K562 (cell line): ENCODE data around the gene ARHGEF4. TPM values are rescaled to one million over a fixed set of nuclear protein-coding genes. Genes with fewer than 3 reads are reported as not detected.

Experiments used
- ATAC-seq: fragments of 200-7000 bp; cut with Tn5 transposase; 3 replicates; pipeline ENCODE4 v1.9.1; 2020; ENCODE audit warnings: moderate library complexity
- BruUV-seq: library from RNA; stranded (reverse); fragments of 400-500 nt; replicated peaks from 2 replicates; lab custom pipeline; 2021; lab: Mats Ljungman, UMichigan
- CTCF ChIA-PET: fragments of 300-600 bp; formaldehyde crosslinking; extraction: SDS; loops from one replicate; lab custom pipeline; 2021; ENCODE audit warnings: low intra/inter-chr PET ratio; lab: Yijun Ruan, JAX
- POLR2A ChIA-PET: fragments of 300-600, 350-650 bp; sonication (Branson Sonifier 250); formaldehyde crosslinking; extraction: SDS; loops from one replicate; lab custom pipeline; 2021; ENCODE audit warnings: antibody characterized with exemption, inconsistent platforms; lab: Yijun Ruan, JAX
- DNase-seq, 4 experiments: peaks; one replicate each; pipeline versions ENCODE4 v3.0.0 to v3.0.0-alpha.2; 2011 to 2018; ENCODE audit warnings: low spot score in 3 of 4, mixed read lengths in 3 of 4; ENCODE audit errors: extremely low read depth in 1 of 4
- FAIRE-seq: peaks from 2 replicates; lab custom pipeline; 2011; peaks lifted over from hg19 to GRCh38; lab: Jason Lieb, UNC
- H2AFZ ChIP-seq: 2 replicates; pipeline ENCODE4 v1.6.0; 2011; ENCODE audit warnings: low read depth, low read length, control low read depth, inconsistent platforms
- H3K27ac ChIP-seq: fragments of 200-600 bp; 3 replicates; pipeline ENCODE4 v1.8.0; 2011; ENCODE audit warnings: low read depth, mild to moderate bottlenecking, control low read depth, inconsistent platforms, low read length, moderate library complexity, mixed read lengths; ENCODE audit errors: extremely low read depth
- H3K27me3 ChIP-seq, 2 experiments: fragments of 300-600 bp in 1 of 2; 2 replicates in 1 of 2; 3 replicates in 1 of 2; pipeline versions ENCODE4 v1.6.0 to v1.8.0; 2011; ENCODE audit warnings: inconsistent platforms in 2 of 2, low read length in 2 of 2, mild to moderate bottlenecking in 1 of 2, mixed read lengths in 1 of 2, moderate library complexity in 1 of 2; ENCODE audit not compliant: control insufficient read depth in 2 of 2, insufficient read depth in 2 of 2
- H3K36me3 ChIP-seq: fragments of 300-600 bp; 3 replicates; pipeline ENCODE4 v1.8.0; 2011; ENCODE audit warnings: mild to moderate bottlenecking, low read length, inconsistent platforms; ENCODE audit not compliant: control insufficient read depth, insufficient read depth
- H3K4me1 ChIP-seq, 2 experiments: fragments of 200-600 bp in 1 of 2; replicated peaks in 1 of 2; 2 replicates in 1 of 2; 3 replicates in 1 of 2; pipeline versions ENCODE4 v1.5.1 to v1.8.0; 2011; ENCODE audit warnings: inconsistent platforms in 2 of 2, low read length in 2 of 2, mild to moderate bottlenecking in 1 of 2, mixed read lengths in 1 of 2, moderate library complexity in 1 of 2; ENCODE audit not compliant: control insufficient read depth in 2 of 2, insufficient read depth in 2 of 2
- H3K4me2 ChIP-seq: 2 replicates; pipeline ENCODE4 v1.6.1; 2011; ENCODE audit warnings: low read length, control low read depth, inconsistent platforms, mixed read lengths; ENCODE audit not compliant: insufficient read depth
- H3K4me3 ChIP-seq: fragments of 200-600 bp; sonication (generic), shearing (Covaris generic); 2 replicates; pipeline ENCODE4 v1.5.1; 2016; ENCODE audit warnings: control low read depth, inconsistent platforms
- H3K79me2 ChIP-seq: fragments of 200-600 bp; 3 replicates; pipeline ENCODE4 v1.8.0; 2011; ENCODE audit warnings: low read length, inconsistent platforms; ENCODE audit not compliant: control insufficient read depth, insufficient read depth
- H3K9ac ChIP-seq, 2 experiments: 2 replicates each; pipeline versions ENCODE4 v1.6.0 to v1.6.1; 2011; ENCODE audit warnings: low read depth in 2 of 2, low read length in 2 of 2, control low read depth in 1 of 2, inconsistent platforms in 1 of 2, mild to moderate bottlenecking in 1 of 2, mixed read lengths in 1 of 2; ENCODE audit not compliant: insufficient read depth in 1 of 2
- H3K9me1 ChIP-seq: one replicate; pipeline ENCODE4 v1.6.0; 2011; ENCODE audit warnings: inconsistent platforms, mild to moderate bottlenecking, low read length, moderate library complexity; ENCODE audit not compliant: control insufficient read depth, insufficient read depth
- H3K9me3 ChIP-seq: replicated peaks from 2 replicates; pipeline ENCODE4 v1.5.1; 2011; ENCODE audit warnings: low read depth, low read length, inconsistent platforms; ENCODE audit not compliant: control insufficient read depth, insufficient read depth
- H4K20me1 ChIP-seq: replicated peaks from 2 replicates; pipeline ENCODE4 v1.6.1; 2011; ENCODE audit warnings: low read length, inconsistent platforms, mixed read lengths; ENCODE audit not compliant: control insufficient read depth, insufficient read depth
- CBFB ChIP-seq: sonication (generic); formaldehyde crosslinking; IDR thresholded peaks from 2 replicates; pipeline ENCODE4 v1.4.0; 2020; ENCODE audit warnings: mild to moderate bottlenecking, missing genetic modification reagents
- CTCF ChIP-seq, 3 experiments: IDR thresholded peaks in 2 of 3; conservative IDR thresholded peaks in 1 of 3; 2 replicates each; pipeline ENCODE4 v1.5.1; 2011 to 2012; ENCODE audit warnings: low read length in 3 of 3, mild to moderate bottlenecking in 3 of 3, control low read depth in 2 of 3, improper control_type of control experiment in 1 of 3, inconsistent platforms in 1 of 3, low read depth in 1 of 3, mixed read lengths in 1 of 3, moderate library complexity in 1 of 3; ENCODE audit not compliant: insufficient read depth in 2 of 3
- DDX20 ChIP-seq: fragments of 450-650 bp; IDR thresholded peaks from 2 replicates; pipeline ENCODE4 v1.6.1; 2016; ENCODE audit warnings: missing genetic modification characterization, low read depth, mild to moderate bottlenecking, missing compliant biosample characterization, moderate library complexity
- HDGF ChIP-seq: fragments of 450-650 bp; IDR thresholded peaks from 2 replicates; pipeline ENCODE4 v1.6.1; 2016
- SIRT6 ChIP-seq: IDR thresholded peaks from one replicate; pipeline ENCODE4 v1.6.1; 2012; ENCODE audit warnings: low read depth, mild to moderate bottlenecking, control low read depth, inconsistent platforms, low read length, moderate library complexity
- SIX5 ChIP-seq, 2 experiments: IDR thresholded peaks; 2 replicates each; pipeline ENCODE4 v1.6.1; 2011; ENCODE audit warnings: low read length in 2 of 2, borderline replicate concordance in 1 of 2, low read depth in 1 of 2, mild to moderate bottlenecking in 1 of 2, moderate library complexity in 1 of 2; ENCODE audit not compliant: insufficient read depth in 1 of 2
- ZNF121 ChIP-seq: sonication (generic); formaldehyde crosslinking; conservative IDR thresholded peaks from 2 replicates; pipeline ENCODE4 v1.8.0; 2022; ENCODE audit warnings: missing genetic modification reagents
- ZNF644 ChIP-seq: fragments of 200-800 bp; sonication (Bioruptor generic); IDR thresholded peaks from 2 replicates; pipeline ENCODE4 v1.6.1; 2016; ENCODE audit warnings: low read depth, missing genetic modification characterization, missing compliant biosample characterization
- WGBS: fragments of 100-300 bp; shearing (Covaris generic); methylation state at CpG from one replicate; pipeline ENCODE4 v1.1.6; 2016; ENCODE audit warnings: low coverage, mixed read lengths; ENCODE audit not compliant: insufficient coverage; ENCODE audit errors: missing lambda C conversion rate; 5-methylcytosine and 5-hydroxymethylcytosine counted together
- in situ Hi-C: fragments of 300-500 bp; cut with MboI; formaldehyde crosslinking; loops from 4 replicates; pipeline ENCODE4 v1.15.0; 2018; ENCODE audit warnings: inconsistent platforms, mixed read lengths
- intact Hi-C: fragments of 100-400 bp; cut with micrococcal nuclease; formaldehyde crosslinking; loops from 2 replicates; pipeline ENCODE4 v1.14.2; 2022
- polyA plus RNA-seq, 8 experiments: library from polyadenylated mRNA; depleted of rRNA in 4 of 8; stranded (reverse) in 5 of 8; unstranded in 3 of 8; fragments of >200 nt; fragmentation: Nextera tagmentation in 2 of 8; fragmentation: Illumina TruSeq in 1 of 8; extraction: Ambion mirVana in 2 of 8; extraction: Trizol in 1 of 8; gene quantifications; 2 replicates each; pipeline versions ENCODE4 v1.2.1 to v1.2.3, GENCODE V29; 2011 to 2014; ENCODE audit warnings: inconsistent platforms in 1 of 8, missing spikeins in 1 of 8
- total RNA-seq, 7 experiments: library from RNA; depleted of rRNA in 6 of 7; stranded (reverse); fragments of >200 nt in 6 of 7; fragmentation: Illumina TruSeq in 2 of 7; extraction: Trizol in 2 of 7; gene quantifications; 2 replicates each; pipeline versions ENCODE4 v1.2.1 to v1.2.3, GENCODE V29; 2011 to 2021; ENCODE audit warnings: low replicate concordance in 1 of 7

The ARHGEF4 gene
- total and polyA plus RNA-seq, 9 of the 15 experiments (the other 6 are each of a cell fraction or from before 2014, with no cell fraction given), result not detected

- H3K79me2 ChIP-seq, result no peaks in the 10 kb centered on the region
- ATAC-seq (no peak), FAIRE-seq (no peak)
- peaks cover 2% of the 10 kb centered on the region for H3K9me1 ChIP-seq
- H4K20me1 ChIP-seq, result no peaks in the 10 kb centered on the region; the same call in 1 of the 2 replicates
- no peaks in the 10 kb centered on the region for H3K4me1 ChIP-seq
- H3K27ac ChIP-seq, result no peak overlapping the region
- H3K4me3 ChIP-seq, result no peak overlapping the region
- 0% methylated on average over 13 of the region's 15 CpGs for WGBS
- ChIA-PET CTCF (no interaction called here), POLR2A (interaction anchor here (1.0 kb wide), 1 partner anchor 14 kb away, joined by 4 read pairs; no protein-coding TSS in a partner anchor)
- no peak overlapping the region for H3K4me2 ChIP-seq
- intact Hi-C loops, result no loop called here
- H2AFZ ChIP-seq, result no peak overlapping the region
- no TSS peak for BruUV-seq
- TF ChIP-seq SIRT6 (no peak), ZNF644 (tag) (no peak)
- TF ChIP-seq, all 486 proteins: peak for 0
- Histone ChIP-seq H3K9me3 (no peaks in the 10 kb centered on the region), H3K27me3 (peaks cover 4 to 71% of the 10 kb centered on the region in 2 experiments; a peak in 4 of 5 replicates), H3K9ac (no peak overlapping the region), H3K36me3 (no peaks in the 10 kb centered on the region)
- in situ Hi-C loops, result no loop called here
- DNase-seq, result no peak
These were observed 9.0 kb upstream of the ARHGEF4 start for GRCh38 chr2:130827502-130828251.

- no peak overlapping the region for H3K4me3 ChIP-seq
- peaks cover 2% of the 10 kb centered on the region for H3K9me1 ChIP-seq
- 0% methylated on average over 5 of the region's 5 CpGs for WGBS
- ChIA-PET POLR2A (interaction anchor here (0.7 to 1.0 kb wide), 2 partner anchors 13 to 204 kb away, joined by 3 to 4 read pairs; no protein-coding TSS in a partner anchor), CTCF (no interaction called here)
- DNase-seq (no peak), ATAC-seq (no peak), FAIRE-seq (no peak)
- TF ChIP-seq DDX20 (no peak), CTCF (IDR thresholded peaks at IDR 0.05 in 2 of 3, conservative IDR thresholded peaks at IDR 0.05 in 1 of 3; ENCODE audit: insufficient read depth in 2 of 3, low read depth in 1 of 3, low read length in 3 of 3) (no peak), SIX5 (IDR thresholded peaks at IDR 0.05; ENCODE audit: borderline replicate concordance in 1 of 2, insufficient read depth in 1 of 2, low read depth in 1 of 2, low read length in 2 of 2) (no peak), HDGF (no peak), ZNF121 (CRISPR knock-in tag) (no peak), CBFB (no peak)
- H4K20me1 ChIP-seq, result no peaks in the 10 kb centered on the region; the same call in 1 of the 2 replicates
- BruUV-seq, result no TSS peak
- H3K4me2 ChIP-seq, result no peak overlapping the region
- intact Hi-C loops (no loop called here), in situ Hi-C loops (no loop called here)
- H3K9me3 ChIP-seq, result no peaks in the 10 kb centered on the region
- peaks cover 4 to 66% of the 10 kb centered on the region in 2 experiments; a peak in 4 of 5 replicates for H3K27me3 ChIP-seq
- H3K36me3 ChIP-seq, result no peaks in the 10 kb centered on the region
- no peak overlapping the region for H3K9ac ChIP-seq
- no peaks in the 10 kb centered on the region for H3K4me1 ChIP-seq
- H3K27ac ChIP-seq, result no peak overlapping the region
- no peak overlapping the region for H2AFZ ChIP-seq
- no peaks in the 10 kb centered on the region for H3K79me2 ChIP-seq
These were observed 8.3 kb upstream of the ARHGEF4 start for GRCh38 chr2:130828461-130828860.
